Esophagus muscularis mucosa (tissue), 4 donors: ENCODE results near the gene P2RY4. TPM values are rescaled to one million over a fixed set of nuclear protein-coding genes. Genes with fewer than 3 reads are reported as not detected.

Experiments
- DNase-seq: peaks from one replicate; pipeline ENCODE4 v3.0.0-alpha.2; 2017; ENCODE audit errors: extremely low spot score
- H3K27ac ChIP-seq, 4 donors: fragments of 200-600 bp; sonication (generic); replicated peaks in 1 of 4; 1 replicate in 3 of 4; 2 replicates in 1 of 4; pipeline ENCODE4 v1.5.1; 2016 to 2019; ENCODE audit warnings: mild to moderate bottlenecking in 1 of 4
- H3K27me3 ChIP-seq, 4 donors: fragments of 200-600 bp; sonication (generic); one replicate each; pipeline versions ENCODE4 v1.5.1 to v1.6.0; 2016 to 2019
- H3K36me3 ChIP-seq, 4 donors: fragments of 200-600 bp; sonication (generic); one replicate each; pipeline ENCODE4 v1.5.1; 2016 to 2019
- H3K4me1 ChIP-seq, 4 donors: fragments of 200-600 bp; sonication (generic); one replicate each; pipeline ENCODE4 v1.5.1; 2016 to 2019
- H3K4me3 ChIP-seq, 4 donors: fragments of 200-600 bp; sonication (generic); 1 replicate in 2 of 4; 2 replicates in 2 of 4; pipeline ENCODE4 v1.5.1; 2016 to 2019; ENCODE audit warnings: mild to moderate bottlenecking in 4 of 4, moderate library complexity in 1 of 4
- H3K9me3 ChIP-seq, 4 donors: fragments of 200-600 bp; sonication (generic); 1 replicate in 3 of 4; 2 replicates in 1 of 4; pipeline ENCODE4 v1.5.1; 2016 to 2019
- EP300 ChIP-seq: sonication (generic); formaldehyde crosslinking; IDR thresholded peaks from one replicate; pipeline ENCODE4 v1.6.1; 2017; ENCODE audit warnings: antibody characterized with exemption
- POLR2A ChIP-seq: fragments of 450-650 bp; IDR thresholded peaks from one replicate; pipeline ENCODE4 v1.6.1; 2017; ENCODE audit warnings: antibody characterized with exemption, moderate library complexity, mild to moderate bottlenecking, low read depth
- POLR2AphosphoS5 ChIP-seq, 2 donors: sonication (generic); formaldehyde crosslinking; IDR thresholded peaks; one replicate each; pipeline ENCODE4 v1.6.1; 2017; ENCODE audit warnings: antibody characterized with exemption in 2 of 2
- WGBS: methylation state at CpG from one replicate; pipeline ENCODE4 v1.1.5; 2018; 5-methylcytosine and 5-hydroxymethylcytosine counted together
- intact Hi-C: fragments of 100-400 bp; cut with DNase I; formaldehyde crosslinking; loops from one replicate; pipeline ENCODE4 v1.15.1; 2023
- total RNA-seq, 4 donors: library from RNA; depleted of rRNA; stranded (reverse); fragments of >200 nt; gene quantifications; one replicate each; pipeline versions ENCODE4 v1.1.0 to v1.2.1, GENCODE V29; 2016
- TF ChIP-seq, protein P1 (sequence below), 3 experiments: fragments of 200-600 bp in 2 of 3; fragments of 450-650 bp in 1 of 3; sonication (generic) in 2 of 3; IDR thresholded peaks; one replicate each; pipeline ENCODE4 v1.5.1; 2017 to 2019; ENCODE audit warnings: antibody characterized with exemption in 3 of 3, mild to moderate bottlenecking in 2 of 3, moderate library complexity in 1 of 3

Gene P2RY4
- total RNA-seq, 4 donors from 2014 or later = 0.23 to 1.2 TPM; not detected in 2

DNA sequence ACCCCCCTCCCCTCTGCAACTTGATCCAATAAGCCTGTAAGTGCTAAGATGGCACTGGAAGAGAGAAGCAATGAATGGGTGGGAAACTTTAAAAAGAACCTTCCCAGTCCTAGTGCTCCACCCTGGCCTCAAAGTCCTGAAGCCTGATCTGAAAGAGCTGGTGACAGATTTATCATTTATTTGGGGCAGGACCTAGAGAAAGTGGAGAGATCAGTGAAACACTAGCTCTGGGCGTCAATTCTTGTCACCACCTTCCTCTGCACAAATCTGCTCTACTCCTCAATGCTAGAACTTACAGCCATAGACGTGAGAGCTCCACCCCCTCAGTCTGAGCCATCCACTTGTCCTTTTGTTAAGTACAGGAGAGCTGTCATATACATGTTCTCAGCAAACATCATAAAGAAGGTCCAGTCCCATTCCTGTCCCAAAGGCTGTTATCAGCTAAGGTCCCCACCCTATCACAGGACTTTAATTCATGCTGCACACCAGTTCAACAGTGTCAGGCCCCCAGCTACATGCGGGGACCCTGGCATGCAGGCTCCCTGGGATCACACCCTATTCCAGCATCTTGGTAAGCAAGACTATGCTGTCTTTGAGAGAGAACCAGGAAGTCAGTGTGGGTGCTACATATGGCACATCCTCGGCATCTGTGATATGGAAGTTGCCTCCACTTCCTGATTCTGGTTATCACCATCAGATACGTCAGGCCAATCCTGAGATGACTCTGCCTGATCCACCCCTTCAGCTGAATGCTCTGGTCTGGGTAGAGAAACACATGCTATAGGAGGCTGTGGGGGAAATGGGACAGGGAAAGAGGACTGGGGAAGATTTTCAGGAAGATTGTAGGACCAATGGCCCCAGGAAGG lies 2.3 kb downstream of the P2RY4 start:
- intact Hi-C loops = no loop called here
- TF ChIP-seq POLR2AphosphoS5 (IDR thresholded peaks at IDR 0.05) = no peak
- TF ChIP-seq EP300 = no peak
- TF ChIP-seq POLR2A = no peak
- TF ChIP-seq, protein P1, sequence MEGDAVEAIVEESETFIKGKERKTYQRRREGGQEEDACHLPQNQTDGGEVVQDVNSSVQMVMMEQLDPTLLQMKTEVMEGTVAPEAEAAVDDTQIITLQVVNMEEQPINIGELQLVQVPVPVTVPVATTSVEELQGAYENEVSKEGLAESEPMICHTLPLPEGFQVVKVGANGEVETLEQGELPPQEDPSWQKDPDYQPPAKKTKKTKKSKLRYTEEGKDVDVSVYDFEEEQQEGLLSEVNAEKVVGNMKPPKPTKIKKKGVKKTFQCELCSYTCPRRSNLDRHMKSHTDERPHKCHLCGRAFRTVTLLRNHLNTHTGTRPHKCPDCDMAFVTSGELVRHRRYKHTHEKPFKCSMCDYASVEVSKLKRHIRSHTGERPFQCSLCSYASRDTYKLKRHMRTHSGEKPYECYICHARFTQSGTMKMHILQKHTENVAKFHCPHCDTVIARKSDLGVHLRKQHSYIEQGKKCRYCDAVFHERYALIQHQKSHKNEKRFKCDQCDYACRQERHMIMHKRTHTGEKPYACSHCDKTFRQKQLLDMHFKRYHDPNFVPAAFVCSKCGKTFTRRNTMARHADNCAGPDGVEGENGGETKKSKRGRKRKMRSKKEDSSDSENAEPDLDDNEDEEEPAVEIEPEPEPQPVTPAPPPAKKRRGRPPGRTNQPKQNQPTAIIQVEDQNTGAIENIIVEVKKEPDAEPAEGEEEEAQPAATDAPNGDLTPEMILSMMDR (IDR thresholded peaks at IDR 0.05) = no peak
- WGBS = 64% methylated on average over 3 of the region's 5 CpGs
- no peaks in the 10 kb centered on the region for H3K4me1 ChIP-seq
- no peaks in the 10 kb centered on the region for H3K36me3 ChIP-seq
- DNase-seq = no peak
- H3K27ac ChIP-seq = no peak overlapping the region
- no peak overlapping the region for H3K4me3 ChIP-seq
- no peaks in the 10 kb centered on the region for H3K27me3 ChIP-seq
- no peaks in the 10 kb centered on the region for H3K9me3 ChIP-seq

DNA sequence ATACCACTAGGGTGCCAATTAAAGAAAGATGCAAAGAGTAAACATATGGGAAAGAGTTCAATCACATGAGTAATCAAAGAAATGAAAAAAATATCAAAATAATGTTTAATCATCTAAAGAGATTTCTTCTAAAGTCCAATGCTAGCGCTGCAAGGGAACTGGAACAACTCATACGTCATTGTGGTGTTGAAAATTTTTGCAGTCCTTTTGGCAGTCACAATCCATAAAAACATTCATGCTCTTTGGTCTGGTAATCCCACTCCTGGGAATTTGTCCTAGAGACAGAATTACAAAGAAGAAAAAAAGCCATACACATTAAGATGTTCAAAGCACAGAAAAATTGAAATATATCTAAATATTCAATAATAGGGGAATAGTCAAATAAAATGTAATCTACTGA lies 4.6 kb downstream of the P2RY4 start:
- Histone ChIP-seq H3K4me3 (no peak overlapping the region), H3K27me3 (no peaks in the 10 kb centered on the region), H3K36me3 (no peaks in the 10 kb centered on the region), H3K9me3 (no peaks in the 10 kb centered on the region), H3K4me1 (no peaks in the 10 kb centered on the region), H3K27ac (no peak overlapping the region)
- DNase-seq = no peak
- no peak for TF ChIP-seq POLR2AphosphoS5 (IDR thresholded peaks at IDR 0.05)
- TF ChIP-seq EP300 = no peak
- TF ChIP-seq, protein P1 (IDR thresholded peaks at IDR 0.05) = no peak
- no peak for TF ChIP-seq POLR2A
- intact Hi-C loops = no loop called here
- WGBS = 76% methylated on average over 2 of the region's 2 CpGs

DNA sequence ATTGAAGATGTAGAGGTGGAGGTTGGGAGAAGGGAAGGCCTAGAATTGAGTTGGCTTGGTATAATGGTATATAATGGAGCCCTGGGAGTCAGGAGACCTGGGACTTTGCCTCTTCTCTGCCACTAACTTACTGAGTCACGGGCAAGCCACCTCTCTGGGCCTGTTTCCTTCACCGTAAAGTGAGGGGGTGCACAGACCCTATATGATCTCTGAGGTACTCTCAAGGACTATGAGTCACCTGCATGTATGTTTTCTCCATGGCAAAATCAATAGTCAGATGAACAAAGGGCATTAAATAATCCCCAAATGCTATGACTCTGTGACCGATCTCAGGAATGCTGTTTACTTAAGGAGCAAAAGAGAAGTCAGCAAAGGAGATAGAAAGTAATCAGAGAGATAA lies 5.1 kb downstream of the P2RY4 start:
- TF ChIP-seq POLR2AphosphoS5 (IDR thresholded peaks at IDR 0.05) (no peak), POLR2A (no peak), EP300 (no peak)
- TF ChIP-seq, protein P1 (IDR thresholded peaks at IDR 0.05) = no peak
- Histone ChIP-seq H3K27me3 (no peaks in the 10 kb centered on the region), H3K4me3 (no peak overlapping the region), H3K36me3 (no peaks in the 10 kb centered on the region), H3K27ac (no peak overlapping the region), H3K9me3 (no peaks in the 10 kb centered on the region), H3K4me1 (no peaks in the 10 kb centered on the region)
- 86% methylated on average over 3 of the region's 3 CpGs for WGBS
- intact Hi-C loops = no loop called here
- DNase-seq = no peak

DNA sequence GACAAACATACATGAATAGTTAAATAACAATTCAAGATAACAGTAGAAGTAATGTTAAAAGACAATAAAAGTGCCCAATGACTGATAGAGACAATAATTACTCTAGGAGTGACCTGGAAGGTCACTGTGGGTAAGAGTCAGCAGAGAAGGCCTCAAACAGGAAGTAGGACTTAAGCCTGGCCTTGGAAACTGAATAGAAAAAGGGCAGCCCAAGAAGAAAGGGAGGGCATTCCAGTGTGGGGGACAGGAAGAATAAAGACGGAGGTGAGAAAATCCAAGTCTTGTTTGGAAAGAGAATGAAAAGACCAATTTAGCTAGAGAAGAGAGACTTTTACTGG lies 6.0 kb downstream of the P2RY4 start:
- no peaks in the 10 kb centered on the region for H3K4me1 ChIP-seq
- H3K4me3 ChIP-seq = no peak overlapping the region
- H3K27me3 ChIP-seq = no peaks in the 10 kb centered on the region
- no peak for TF ChIP-seq EP300
- no peak for TF ChIP-seq POLR2A
- TF ChIP-seq POLR2AphosphoS5 (IDR thresholded peaks at IDR 0.05) = no peak
- TF ChIP-seq, protein P1 (IDR thresholded peaks at IDR 0.05) = no peak
- DNase-seq = no peak
- intact Hi-C loops = no loop called here
- 82% methylated on average over 1 of the region's 1 CpG for whole genome bisulfite sequencing
- H3K27ac ChIP-seq = no peak overlapping the region
- no peaks in the 10 kb centered on the region for H3K9me3 ChIP-seq
- H3K36me3 ChIP-seq = no peaks in the 10 kb centered on the region
